ENCODE data around the gene NOC2L.
A peak's percentile ranks its signal among the peaks of the same experiment; 100 is the strongest.

Gene NOC2L

GRCh38 chr1:974687-975328 lies 15.8 kb upstream of the NOC2L start:
- DNase-seq (ENCODE audit: low spot score): no peak

- DNase-seq (ENCODE audit: low spot score): no peak
Measured at GRCh38 chr1:974293-974640, 15.2 kb upstream of the NOC2L start.

GRCh38 chr1:973459-974292 lies 14.6 kb upstream of the NOC2L start:
- DNase-seq (ENCODE audit: low spot score): no peak

DNA sequence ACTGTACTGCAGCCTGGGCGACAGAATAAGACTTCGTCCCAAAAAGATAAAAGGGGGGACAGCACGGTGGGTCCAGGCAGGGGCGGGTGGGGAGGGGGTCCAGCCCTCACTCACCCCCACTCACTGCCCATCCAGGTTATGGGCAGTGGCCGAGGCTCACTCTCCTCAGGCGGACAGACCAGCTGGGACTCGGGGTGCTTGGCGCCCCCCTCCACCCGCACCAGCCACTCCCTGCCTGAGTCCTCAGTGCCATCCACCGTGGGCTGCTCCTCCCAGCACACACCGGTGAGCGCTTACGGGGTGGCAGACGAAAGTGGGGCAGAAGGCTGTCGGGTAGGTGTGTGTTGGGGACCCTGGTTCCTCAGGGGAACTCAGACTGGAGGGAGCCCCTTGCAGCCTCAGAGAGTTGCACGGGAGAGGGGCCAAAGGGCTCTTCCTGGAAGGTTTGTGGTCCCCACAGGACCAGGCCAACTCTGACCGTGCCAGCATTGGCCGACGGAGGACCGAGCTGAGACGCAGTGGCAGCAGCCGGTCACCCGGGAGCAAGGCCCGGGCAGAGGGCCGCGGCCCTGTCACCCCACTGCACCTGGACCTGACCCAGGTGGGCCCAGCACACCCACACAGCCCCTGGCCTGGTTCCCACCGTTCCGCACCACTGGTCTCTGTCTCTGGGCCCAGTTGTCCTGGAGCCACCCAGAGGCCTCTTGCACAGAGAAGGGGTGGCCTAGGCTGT lies 13.8 kb upstream of the NOC2L start:
- DNase-seq (ENCODE audit: low spot score): no peak

DNA sequence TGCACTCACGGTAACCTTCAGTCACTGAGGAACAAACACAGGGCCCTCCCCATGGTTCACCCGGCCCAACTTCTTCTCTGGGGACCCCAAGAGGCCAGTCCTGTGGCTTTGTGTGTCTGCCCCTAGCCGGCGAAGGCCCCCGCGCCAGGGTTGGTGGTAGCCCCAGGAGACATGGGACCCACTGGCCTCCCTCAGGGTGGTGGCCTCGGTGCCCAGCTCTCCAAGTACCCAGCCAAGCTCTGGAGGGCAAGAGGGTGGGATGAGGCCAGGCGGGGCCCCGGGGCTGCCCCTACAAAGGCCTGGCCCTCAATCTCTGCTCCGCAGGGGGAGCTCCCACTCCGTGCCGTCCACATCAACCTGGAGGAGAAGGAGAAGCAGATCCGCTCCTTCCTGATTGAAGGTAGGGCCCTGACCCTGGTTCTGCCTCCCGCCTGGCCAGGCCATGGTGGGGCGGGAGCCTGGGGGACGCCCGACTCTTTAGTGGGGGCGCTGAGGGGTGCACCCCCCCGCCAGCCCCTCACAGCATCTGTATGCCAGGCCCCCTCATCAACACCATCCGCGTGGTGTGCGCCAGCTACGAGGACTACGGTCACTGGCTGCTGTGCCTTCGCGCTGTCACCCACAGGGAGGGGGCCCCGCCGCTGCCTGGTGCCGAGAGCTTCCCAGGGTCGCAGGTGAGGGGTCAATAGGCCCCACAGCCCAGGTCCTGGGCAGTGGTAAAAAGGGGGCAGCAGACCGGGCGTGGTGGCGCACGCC lies 12.9 kb upstream of the NOC2L start:
- DNase-seq (ENCODE audit: low spot score): no peak

GRCh38 chr1:970973-971730 lies 12.1 kb upstream of the NOC2L start:
- no peak for DNase-seq (ENCODE audit: low spot score)

- DNase-seq (ENCODE audit: low spot score): no peak
Measured at GRCh38 chr1:970242-970972, 11.4 kb upstream of the NOC2L start.

DNA sequence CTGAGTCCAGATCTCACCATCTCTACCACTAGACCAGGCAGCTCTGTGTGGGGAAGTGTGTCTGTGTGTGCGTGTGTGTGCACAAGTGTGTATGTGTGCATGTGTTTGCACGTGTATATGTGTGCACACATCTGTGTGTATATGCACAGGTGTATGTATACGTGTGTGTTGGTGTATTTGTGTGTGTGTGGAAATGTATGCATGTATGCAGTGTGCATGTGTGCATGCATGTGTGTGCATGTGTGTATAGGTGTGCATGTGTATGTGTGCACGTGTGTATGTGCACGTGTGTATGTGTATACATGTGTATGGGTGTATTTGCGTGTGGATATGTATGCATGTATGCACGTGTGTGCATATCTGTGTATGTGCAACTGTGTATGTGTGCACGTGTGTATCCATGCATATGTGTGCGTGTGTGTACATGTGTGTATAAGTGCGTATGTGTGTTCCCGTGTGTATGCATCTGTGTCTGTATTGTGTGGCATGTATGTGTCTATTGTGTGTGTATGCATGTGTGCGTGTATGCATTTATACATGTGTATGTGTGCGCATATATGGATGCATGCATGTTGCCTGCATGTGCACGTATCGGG lies 10.3 kb upstream of the NOC2L start:
- no peak for DNase-seq (ENCODE audit: low spot score)

DNA sequence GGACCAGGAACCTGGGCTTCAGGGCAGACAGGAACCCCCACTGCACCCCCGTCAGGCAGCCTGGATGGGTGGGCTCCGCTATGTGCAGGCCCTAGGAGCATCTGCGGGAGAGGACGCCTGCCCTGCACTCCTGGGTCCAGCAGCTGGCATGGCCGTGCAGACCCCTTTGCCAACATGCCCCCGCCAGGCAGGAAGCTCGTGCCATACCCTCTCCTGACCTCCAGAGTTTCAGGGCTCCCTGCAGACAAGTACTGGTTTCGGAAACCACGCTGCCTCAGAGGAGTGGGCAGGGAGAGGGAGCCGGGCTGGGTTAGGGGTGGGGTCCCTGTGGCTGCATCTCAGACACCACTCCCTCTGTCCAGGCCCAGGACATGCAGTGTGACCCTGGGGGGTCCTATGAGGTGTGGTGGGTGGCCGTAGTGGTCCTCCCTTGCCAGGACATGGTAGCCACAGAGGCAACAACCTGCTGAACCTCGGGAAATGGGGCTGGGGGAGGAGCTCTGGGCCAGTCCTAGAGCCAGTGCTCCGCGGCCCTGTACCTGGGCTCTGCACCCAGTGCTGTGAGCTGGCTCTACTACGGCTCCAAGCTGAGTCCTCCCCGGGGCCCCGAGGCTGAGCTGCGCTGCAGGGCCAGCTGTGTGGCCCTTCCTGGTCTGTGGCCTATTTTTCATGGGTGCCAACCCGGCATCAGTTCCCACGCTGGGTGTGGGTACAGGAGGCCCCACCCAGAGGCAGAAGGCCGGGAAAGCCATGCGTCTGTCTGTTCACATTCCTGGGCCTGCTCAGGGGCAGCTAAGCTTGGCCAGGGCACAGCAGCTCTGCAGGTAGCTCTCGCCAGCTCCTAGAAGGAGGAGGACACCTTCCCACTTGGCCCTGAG lies 8.6 kb upstream of the NOC2L start:
- no peak for DNase-seq (ENCODE audit: low spot score)

DNA sequence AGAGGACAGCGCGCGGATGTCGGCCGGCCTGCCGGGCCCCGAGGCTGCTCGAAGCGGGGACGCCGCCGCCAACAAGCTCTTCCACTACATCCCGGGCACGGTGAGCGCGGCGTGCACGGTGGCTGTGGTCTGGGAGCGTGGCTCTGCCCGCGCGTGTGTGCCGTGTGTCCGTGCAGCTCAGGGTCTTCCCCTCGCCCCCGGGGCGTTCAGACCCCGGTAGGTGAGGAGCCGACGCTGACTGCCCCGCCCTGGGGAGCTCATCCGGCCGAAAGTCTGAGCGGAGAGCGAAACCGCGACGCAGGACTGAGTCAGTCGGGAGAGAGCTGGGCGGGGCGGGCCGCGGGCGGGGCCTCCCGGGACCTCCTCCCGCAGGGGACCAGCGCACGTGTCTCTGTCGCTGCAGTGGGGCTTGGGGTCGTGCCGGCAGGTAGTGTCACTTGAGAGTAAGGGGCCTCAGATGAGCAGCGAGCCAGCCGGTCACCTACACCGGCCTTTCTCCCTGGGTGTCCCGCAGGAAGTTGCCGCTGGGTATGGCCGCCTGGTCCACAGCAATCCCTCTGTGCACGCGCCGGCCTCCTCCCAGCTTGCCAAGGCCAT lies 7.7 kb upstream of the NOC2L start:
- DNase-seq (ENCODE audit: low spot score): peak; percentile 41

GRCh38 chr1:966135-966703 lies 7.2 kb upstream of the NOC2L start, which contains the start of gene PLEKHN1:
Gene PLEKHN1 (plus strand): TSS chr1:966482. CDS start chr1:966532, 50 bp downstream.
- DNase-seq (ENCODE audit: low spot score): no peak

DNA sequence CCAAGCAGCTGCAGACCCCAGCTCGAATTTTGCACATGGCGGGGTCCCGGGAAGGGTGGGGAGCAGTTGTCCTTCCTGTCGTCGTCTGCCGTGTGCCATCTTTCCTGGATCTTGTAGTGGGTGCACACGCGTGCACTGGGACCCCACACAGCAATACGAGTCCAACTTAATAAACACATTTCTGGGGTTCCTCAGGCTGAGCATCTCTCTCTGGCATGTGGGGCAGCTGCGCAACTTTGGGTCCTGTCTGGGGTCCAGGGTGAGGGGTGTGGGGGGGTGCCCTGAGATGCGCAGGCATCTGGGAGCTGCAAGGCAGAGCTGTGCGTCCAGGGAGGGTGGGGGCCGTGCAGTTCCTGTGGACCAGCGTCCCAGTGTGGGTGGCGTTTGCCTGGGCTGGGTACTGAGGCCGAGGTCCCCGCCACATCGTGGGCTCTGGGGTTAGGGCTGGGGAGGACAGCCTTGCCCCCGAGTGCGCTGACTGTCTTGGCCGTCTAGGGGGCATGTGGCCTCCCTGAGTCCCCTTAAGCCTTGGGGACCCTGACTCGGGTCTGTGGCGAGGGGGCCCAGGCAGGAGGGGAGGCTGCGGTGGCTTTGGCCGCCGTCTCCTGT lies 6.6 kb upstream of the NOC2L start:
- no peak for DNase-seq (ENCODE audit: low spot score)

- DNase-seq (ENCODE audit: low spot score): no peak
Measured at GRCh38 chr1:964691-965525, 5.9 kb upstream of the NOC2L start.

- no peak for DNase-seq (ENCODE audit: low spot score)
Measured at GRCh38 chr1:963746-964525, 4.9 kb upstream of the NOC2L start.

- no peak for DNase-seq (ENCODE audit: low spot score)
Measured at GRCh38 chr1:963301-963651, 4.2 kb upstream of the NOC2L start.
